HG03045 (cell line): Measurements from ENCODE around the gene RHCE.
"Not testable (repeated sequence)": the region's sequence is repeated elsewhere in the genome, so short reads cannot be mapped to it uniquely, and the experiment has no call there.

Experiments used
- ATAC-seq: cut with Tn5 transposase; IDR thresholded peaks from one replicate; pipeline ENCODE4 v1.9.1; 2021; ENCODE audit warnings: mild to moderate bottlenecking, moderate library complexity; ENCODE audit not compliant: unreplicated experiment

RHCE gene

DNA sequence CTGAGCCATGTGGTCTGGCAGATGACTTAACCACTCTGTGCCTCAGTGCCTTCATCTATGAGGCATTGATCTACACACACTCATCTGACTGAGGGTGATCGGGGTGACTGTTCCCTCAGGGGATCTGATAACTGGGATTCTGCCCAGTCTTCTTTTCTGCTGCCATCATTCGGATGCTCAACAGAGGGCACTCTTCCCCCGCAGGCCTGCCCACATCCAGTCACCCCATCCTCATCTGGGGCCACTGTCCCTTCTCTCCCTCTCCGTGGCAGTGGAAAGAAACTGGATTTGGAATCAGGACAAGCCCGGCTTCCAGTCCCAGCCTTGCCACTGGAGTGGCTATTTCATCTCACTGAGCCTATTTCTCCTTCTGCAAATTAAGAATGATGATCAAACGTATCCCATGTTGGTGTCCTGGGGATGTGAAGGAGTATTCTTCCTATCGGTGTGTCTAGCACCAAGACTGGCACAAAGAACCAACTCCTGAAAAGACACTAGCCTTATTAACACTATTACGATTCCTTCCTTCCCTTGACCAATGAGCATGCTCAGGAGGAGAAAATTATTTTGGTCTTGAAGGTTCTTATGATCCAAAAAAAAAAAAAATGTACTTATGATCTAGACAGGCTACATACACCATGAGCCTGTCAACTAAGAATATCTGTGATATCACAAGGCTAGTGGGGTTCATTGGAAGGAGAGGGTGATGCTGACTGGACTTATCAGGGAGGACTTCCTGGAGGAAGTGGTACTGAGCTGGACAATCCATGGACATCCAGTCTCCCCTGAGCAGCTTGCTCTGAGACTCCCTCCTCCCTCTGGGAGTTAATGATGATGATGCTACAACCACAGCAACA lies 17.4 kb downstream of the RHCE start:
- ATAC-seq = not testable (repeated sequence)

- not testable (repeated sequence) for ATAC-seq
Observed at GRCh38 chr1:25398079-25398478, 22.5 kb downstream of the RHCE start.

DNA sequence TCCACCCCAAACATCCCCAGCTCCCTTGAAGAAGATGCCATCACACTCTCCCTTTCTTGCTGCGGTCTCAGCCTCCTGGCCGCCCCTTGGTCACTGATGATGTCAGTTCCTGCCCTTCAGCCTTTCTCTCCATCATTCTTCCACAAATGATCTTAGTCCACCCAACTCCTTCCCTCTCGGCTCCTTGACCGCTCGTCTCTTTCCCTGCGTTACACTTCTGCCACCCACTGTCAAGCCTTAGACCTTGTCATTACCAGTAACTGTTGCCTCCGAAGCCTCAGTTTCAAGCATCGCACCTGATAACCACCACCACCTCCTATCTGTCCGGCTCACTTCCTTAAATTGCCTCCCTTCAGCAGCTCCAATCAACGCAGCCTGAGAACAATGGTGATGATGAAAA lies 23.1 kb downstream of the RHCE start:
- ATAC-seq = not testable (repeated sequence)

DNA sequence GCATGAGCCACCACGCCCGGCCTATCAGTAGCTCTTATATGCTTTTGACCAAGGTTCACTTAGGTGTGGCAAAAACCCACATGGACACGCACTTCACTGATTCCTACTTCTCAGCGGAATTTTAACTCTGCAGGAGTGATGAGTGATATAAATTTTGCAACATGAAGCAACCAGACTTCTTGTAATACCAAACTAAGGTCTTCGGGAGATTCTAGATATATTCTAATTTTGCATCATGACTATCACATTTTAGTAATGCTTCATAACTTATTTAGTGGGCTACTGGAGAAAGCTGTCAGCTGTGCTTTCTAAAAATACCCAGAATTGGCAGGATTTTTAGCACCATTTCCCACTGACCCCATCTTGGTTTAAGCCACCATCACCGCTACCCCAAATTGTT lies 27.8 kb downstream of the RHCE start:
- no peak for ATAC-seq

DNA sequence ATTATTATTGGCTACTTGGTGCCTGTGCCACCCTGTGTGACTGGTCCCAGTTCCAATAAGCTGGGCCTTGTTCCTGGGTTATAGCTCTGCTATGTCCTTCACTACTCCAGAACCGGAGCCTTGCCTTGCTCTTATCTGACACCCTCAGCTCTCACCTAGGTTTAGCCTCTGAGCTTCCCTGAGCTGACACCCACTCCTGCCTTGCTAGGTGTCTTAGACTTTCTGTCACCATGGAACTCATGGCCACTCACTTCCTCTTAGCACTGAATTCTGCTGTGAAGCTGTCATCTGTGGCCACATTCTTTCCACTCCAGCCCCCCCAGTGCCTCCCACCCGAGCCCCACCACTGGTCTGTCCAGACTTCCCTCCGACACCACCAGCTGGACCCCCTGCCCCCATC lies 30.9 kb downstream of the RHCE start:
- ATAC-seq = not testable (repeated sequence)

DNA sequence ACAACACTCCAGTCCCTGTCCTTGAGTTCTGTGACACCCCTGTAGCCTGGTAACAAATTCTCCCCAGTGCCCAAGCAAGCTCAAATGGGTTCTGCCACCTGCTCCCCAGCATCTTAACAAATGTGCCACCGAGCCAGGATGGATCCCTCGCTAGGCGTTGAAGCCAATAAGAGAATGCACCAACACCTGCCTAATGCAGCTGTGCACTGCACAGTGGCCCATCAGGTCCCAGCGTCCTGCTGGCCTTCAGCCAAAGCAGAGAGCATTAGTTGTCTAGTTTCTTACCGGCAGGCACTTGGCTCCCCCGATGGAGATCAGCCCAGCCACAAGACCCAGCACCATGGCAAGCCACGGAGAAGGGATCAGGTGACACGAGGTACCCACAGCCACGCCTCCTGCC lies 31.9 kb downstream of the RHCE start:
- not testable (repeated sequence) for ATAC-seq

- not testable (repeated sequence) for ATAC-seq
Observed at GRCh38 chr1:25387096-25387495, 33.5 kb downstream of the RHCE start.

- ATAC-seq = not testable (repeated sequence)
Observed at GRCh38 chr1:25383875-25384274, 36.8 kb downstream of the RHCE start.

GRCh38 chr1:25383090-25383489 lies 37.5 kb downstream of the RHCE start:
- ATAC-seq = not testable (repeated sequence)

- ATAC-seq = not testable (repeated sequence)
Observed at GRCh38 chr1:25382543-25382942, 38.1 kb downstream of the RHCE start.

GRCh38 chr1:25378367-25378766 lies 42.3 kb downstream of the RHCE start:
- not testable (repeated sequence) for ATAC-seq

GRCh38 chr1:25371757-25372156 lies 48.9 kb downstream of the RHCE start:
- not testable (repeated sequence) for ATAC-seq

DNA sequence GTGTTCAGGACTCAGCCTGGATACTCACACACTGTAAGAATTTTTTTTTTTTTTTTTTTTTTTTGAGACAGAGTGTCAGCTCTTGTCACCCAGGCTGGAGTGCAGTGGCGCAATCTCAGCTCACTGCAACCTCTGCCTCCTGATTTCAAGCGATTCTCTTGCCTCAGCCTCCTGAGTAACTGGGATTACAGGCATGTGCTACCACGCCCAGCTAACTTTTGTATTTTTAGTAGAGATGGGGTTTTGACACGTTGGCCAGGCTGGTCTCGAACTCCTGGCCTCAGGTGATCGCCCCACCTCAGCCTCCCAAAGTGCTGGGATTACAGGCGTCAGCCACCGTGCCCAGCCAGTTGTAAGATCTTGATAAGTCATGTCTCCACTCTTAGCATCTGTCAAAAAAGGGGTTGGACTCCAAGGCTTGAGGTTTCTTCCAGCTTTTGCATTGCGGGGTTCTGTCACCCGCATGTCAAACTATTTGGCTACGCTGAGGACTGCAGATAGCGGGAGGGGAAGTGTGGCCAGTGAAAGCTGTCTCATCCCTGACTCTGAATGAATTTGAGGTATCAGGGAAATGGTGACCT lies 50.8 kb downstream of the RHCE start:
- not testable (repeated sequence) for ATAC-seq

GRCh38 chr1:25369241-25369640 lies 51.4 kb downstream of the RHCE start:
- ATAC-seq = no peak

DNA sequence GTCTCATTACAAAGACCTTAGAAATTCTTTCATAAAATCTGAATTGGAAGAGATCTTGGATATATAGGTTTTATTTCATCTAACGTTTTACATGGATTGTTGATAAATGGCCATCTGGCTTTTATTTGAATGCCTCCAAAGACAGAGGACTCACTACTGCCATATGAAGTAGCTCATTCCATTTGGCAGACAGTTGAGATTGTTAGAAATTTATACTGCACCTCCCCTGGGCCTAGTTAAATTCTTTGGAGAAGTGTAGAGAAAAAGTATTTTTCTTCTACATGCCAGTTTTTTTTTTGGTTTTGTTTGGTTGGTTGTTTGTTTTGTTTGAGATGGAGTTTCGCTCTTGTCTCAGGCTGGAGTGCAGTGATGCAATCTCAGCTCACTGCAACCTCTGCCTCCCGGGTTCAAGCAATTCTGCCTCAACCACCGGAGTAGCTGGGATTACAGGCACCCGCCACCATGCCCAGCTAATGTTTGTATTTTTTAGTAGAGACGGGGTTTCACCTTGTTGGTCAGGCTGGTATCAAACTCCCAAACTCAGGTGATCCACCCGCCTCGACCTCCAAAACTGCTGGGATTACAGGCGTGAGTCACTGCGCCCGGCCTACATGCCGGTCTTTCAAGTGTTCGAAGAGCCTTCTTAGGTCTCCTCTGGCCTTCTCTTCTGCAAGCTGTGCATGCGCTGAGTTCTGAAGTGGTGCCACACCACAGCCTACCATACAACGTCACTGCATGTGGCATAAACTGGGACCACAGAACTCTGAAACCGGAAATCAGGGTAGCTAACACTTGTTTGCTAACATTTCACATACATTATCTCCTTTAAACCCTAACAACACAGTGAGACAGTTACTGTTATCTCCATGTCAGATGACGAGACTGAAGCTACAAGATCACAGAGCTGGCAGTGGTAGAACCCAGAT lies 57.7 kb downstream of the RHCE start:
- ATAC-seq = not testable (repeated sequence)

- ATAC-seq = no peak
Observed at GRCh38 chr1:25361901-25362300, 58.7 kb downstream of the RHCE start.

DNA sequence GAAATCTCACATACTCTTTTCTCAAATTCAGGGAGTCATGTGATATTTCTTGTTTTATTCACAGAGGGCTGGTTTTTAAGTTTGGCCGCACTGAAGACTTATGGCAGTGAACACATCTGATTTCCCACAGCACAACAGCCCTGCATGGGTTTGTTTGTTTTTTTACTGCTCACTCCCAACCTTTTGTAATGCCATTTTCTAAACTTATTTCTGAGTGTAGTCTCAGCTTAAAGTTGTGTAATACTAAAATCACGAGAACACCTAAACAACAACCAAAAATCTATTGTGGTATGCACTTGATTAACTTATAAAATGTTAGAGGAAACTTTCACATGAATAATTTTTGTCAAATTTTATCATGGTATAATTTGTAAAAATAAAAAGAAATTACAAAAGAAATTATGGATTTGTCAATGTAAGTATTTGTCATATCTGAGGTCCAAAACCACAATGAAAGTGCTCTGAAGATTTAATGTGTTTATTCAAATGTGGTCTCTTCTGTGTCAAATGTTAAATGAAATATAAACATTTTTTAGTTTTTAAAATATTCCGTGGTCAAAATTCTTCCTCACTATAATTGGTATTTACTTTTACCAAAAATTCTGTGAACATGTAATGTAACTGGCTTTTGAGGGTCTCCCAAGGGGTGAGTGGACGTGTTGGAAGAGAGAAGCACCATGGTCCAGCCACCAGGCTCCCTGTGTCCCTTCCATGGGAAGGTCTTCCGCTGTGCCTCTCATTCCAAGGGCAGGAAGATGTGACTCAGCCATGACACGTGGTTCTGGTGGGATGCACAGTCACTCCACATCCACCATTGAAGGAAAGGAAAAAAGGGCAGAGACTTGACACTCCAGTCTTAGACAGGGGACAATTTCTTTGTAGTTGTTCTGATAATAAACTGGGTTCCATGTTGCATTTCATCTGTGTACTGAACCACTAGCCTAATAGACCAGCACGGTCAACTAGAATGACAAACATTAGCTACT lies 59.7 kb downstream of the RHCE start:
- ATAC-seq = no peak

GRCh38 chr1:25356848-25357247 lies 63.8 kb downstream of the RHCE start:
- ATAC-seq = no peak

GRCh38 chr1:25356441-25356840 lies 64.2 kb downstream of the RHCE start:
- ATAC-seq = no peak

DNA sequence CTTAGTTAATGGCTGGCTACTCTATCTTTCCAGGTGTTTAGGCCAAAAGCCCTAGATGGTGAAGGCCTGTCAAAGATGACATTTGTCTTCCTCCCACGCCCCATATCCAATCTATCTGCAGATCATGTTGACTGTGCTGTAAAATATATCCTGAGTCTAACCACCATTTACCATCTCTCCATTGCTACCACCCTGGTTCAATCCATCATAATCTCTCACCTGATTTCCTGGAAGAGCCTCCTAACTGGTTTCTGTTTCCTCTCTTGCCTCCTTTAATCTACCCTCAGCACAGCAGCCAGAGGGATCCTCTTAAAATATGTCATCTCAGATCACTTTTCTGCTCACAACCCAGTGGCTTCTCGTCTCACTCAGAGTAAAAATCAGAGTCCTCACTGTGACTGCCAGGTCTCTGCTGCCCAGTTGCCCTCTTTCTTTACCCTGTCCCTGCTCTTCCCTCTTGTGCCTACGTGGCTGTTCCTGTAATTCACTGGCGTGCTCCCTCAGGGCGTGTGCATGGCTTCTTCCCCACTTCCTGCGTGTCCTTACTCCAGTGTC lies 64.7 kb downstream of the RHCE start:
- ATAC-seq = no peak
